H1 (cell line): ENCODE measurements around the gene DBX1. TPM values are rescaled to one million over a fixed set of nuclear protein-coding genes. Genes with fewer than 3 reads are reported as not detected.

ENCODE experiments used
- CTCF ChIA-PET: fragments of 300-600 bp; sonication (Branson Sonifier 250); formaldehyde crosslinking; loops from one replicate; lab custom pipeline; 2021; ENCODE audit not compliant: partially characterized antibody; lab: Charles Lee
- POLR2A ChIA-PET: fragments of 300-600 bp; sonication (Branson Sonifier 250); formaldehyde crosslinking; loops from one replicate; lab custom pipeline; 2021; ENCODE audit warnings: inconsistent platforms; ENCODE audit not compliant: partially characterized antibody; lab: Charles Lee
- DNase-seq, 2 experiments: peaks; one replicate each; pipeline versions ENCODE4 v3.0.0 to v3.0.0-alpha.2; 2010 to 2022; ENCODE audit warnings: low spot score in 2 of 2, low read depth in 1 of 2, mixed read lengths in 1 of 2
- FAIRE-seq: peaks from 2 replicates; lab custom pipeline; 2011; peaks lifted over from hg19 to GRCh38; lab: Jason Lieb, UNC
- H2AFZ ChIP-seq: 2 replicates; pipeline ENCODE4 v1.8.1; 2012; ENCODE audit warnings: low read length, inconsistent platforms
- H2AK5ac ChIP-seq: 2 replicates; pipeline ENCODE4 v1.6.1; 2013; ENCODE audit warnings: low read depth, low read length
- H2BK120ac ChIP-seq: replicated peaks from 2 replicates; pipeline ENCODE3; 2013; ENCODE audit warnings: low read depth, low read length, inconsistent platforms
- H2BK12ac ChIP-seq: 2 replicates; pipeline ENCODE4 v1.6.1; 2013; ENCODE audit warnings: low read depth, low read length
- H2BK15ac ChIP-seq: 2 replicates; pipeline ENCODE4 v1.6.1; 2013; ENCODE audit warnings: low read length
- H2BK20ac ChIP-seq: 2 replicates; pipeline ENCODE4 v1.6.1; 2013; ENCODE audit warnings: low read length
- H2BK5ac ChIP-seq: 2 replicates; pipeline ENCODE4 v1.6.1; 2013; ENCODE audit warnings: low read depth, low read length
- H3K14ac ChIP-seq: 2 replicates; pipeline ENCODE4 v1.6.1; 2013; ENCODE audit warnings: inconsistent platforms; ENCODE audit not compliant: insufficient read length
- H3K18ac ChIP-seq: 2 replicates; pipeline ENCODE4 v1.6.1; 2013; ENCODE audit warnings: low read length; ENCODE audit errors: extremely low read depth
- H3K23ac ChIP-seq: 2 replicates; pipeline ENCODE4 v1.6.1; 2013; ENCODE audit warnings: inconsistent platforms; ENCODE audit not compliant: insufficient read length
- H3K23me2 ChIP-seq: 2 replicates; pipeline ENCODE4 v1.6.1; 2013; ENCODE audit warnings: low read depth, low read length
- H3K27ac ChIP-seq: 2 replicates; pipeline ENCODE4 v1.6.1; 2011; ENCODE audit warnings: low read depth, low read length, inconsistent platforms
- H3K27me3 ChIP-seq, 4 experiments: replicated peaks in 1 of 4; 1 replicate in 1 of 4; 2 replicates in 3 of 4; pipeline versions ENCODE4 v1.6.1 to v1.8.1; 2011 to 2013; ENCODE audit warnings: low read length in 3 of 4, mild to moderate bottlenecking in 3 of 4, inconsistent platforms in 2 of 4, mixed read lengths in 2 of 4, moderate library complexity in 1 of 4; ENCODE audit not compliant: control insufficient read depth in 3 of 4, insufficient read depth in 3 of 4; ENCODE audit errors: extremely low read depth in 1 of 4
- H3K36me3 ChIP-seq, 4 experiments: 2 replicates each; pipeline versions ENCODE4 v1.6.1 to v1.8.1; 2011 to 2013; ENCODE audit warnings: mild to moderate bottlenecking in 4 of 4, low read length in 3 of 4, moderate library complexity in 2 of 4, control low read depth in 1 of 4, inconsistent platforms in 1 of 4; ENCODE audit not compliant: insufficient read depth in 4 of 4, control insufficient read depth in 2 of 4
- H3K4ac ChIP-seq: replicated peaks from 2 replicates; pipeline ENCODE3; 2013; ENCODE audit warnings: low read length, low read depth, mixed read lengths, inconsistent platforms; ENCODE audit not compliant: insufficient read length
- H3K4me1 ChIP-seq, 4 experiments: replicated peaks in 1 of 4; 1 replicate in 1 of 4; 2 replicates in 3 of 4; pipeline versions ENCODE4 v1.6.1 to v1.8.1; 2011 to 2013; ENCODE audit warnings: low read length in 3 of 4, inconsistent platforms in 2 of 4, mixed read lengths in 1 of 4; ENCODE audit not compliant: insufficient read depth in 4 of 4, control insufficient read depth in 3 of 4
- H3K4me2 ChIP-seq, 2 experiments: 2 replicates each; pipeline versions ENCODE4 v1.6.1 to v1.8.1; 2011 to 2013; ENCODE audit warnings: low read depth in 2 of 2, low read length in 2 of 2, control low read depth in 1 of 2, inconsistent platforms in 1 of 2, mild to moderate bottlenecking in 1 of 2; ENCODE audit not compliant: insufficient read depth in 1 of 2
- H3K4me3 ChIP-seq, 4 experiments: fragments of 200-600, 300-600 bp in 1 of 4; sonication (generic), shearing (Covaris generic), sonication (Bioruptor Twin) in 1 of 4; 2 replicates each; pipeline versions ENCODE4 v1.5.1 to v1.8.1; 2011 to 2016; ENCODE audit warnings: low read length in 4 of 4, low read depth in 3 of 4, control low read depth in 2 of 4, inconsistent platforms in 2 of 4, mild to moderate bottlenecking in 2 of 4, mixed read lengths in 1 of 4, moderate library complexity in 1 of 4; ENCODE audit not compliant: insufficient read depth in 2 of 4; ENCODE audit errors: extremely low read depth in 1 of 4
- H3K56ac ChIP-seq: replicated peaks from 2 replicates; pipeline ENCODE3; 2013; ENCODE audit warnings: low read depth, mild to moderate bottlenecking, mixed read lengths, low read length, inconsistent platforms; ENCODE audit not compliant: insufficient read length
- H3K79me1 ChIP-seq: 2 replicates; pipeline ENCODE4 v1.6.1; 2013; ENCODE audit warnings: low read depth, low read length, control low read depth
- H3K79me2 ChIP-seq, 2 experiments: 2 replicates each; pipeline versions ENCODE4 v1.6.1 to v1.8.1; 2012 to 2013; ENCODE audit warnings: low read length in 2 of 2, mild to moderate bottlenecking in 2 of 2, inconsistent platforms in 1 of 2; ENCODE audit not compliant: insufficient read depth in 2 of 2, control insufficient read depth in 1 of 2
- H3K9ac ChIP-seq, 4 experiments: replicated peaks in 1 of 4; 1 replicate in 1 of 4; 2 replicates in 3 of 4; pipeline versions ENCODE4 v1.6.1 to v1.8.1; 2011 to 2013; ENCODE audit warnings: low read depth in 3 of 4, low read length in 3 of 4, control low read depth in 2 of 4, mild to moderate bottlenecking in 2 of 4, moderate library complexity in 2 of 4, inconsistent platforms in 1 of 4; ENCODE audit errors: extremely low read depth in 1 of 4
- H3K9me3 ChIP-seq, 2 experiments: 2 replicates each; pipeline versions ENCODE4 v1.6.1 to v1.8.1; 2012 to 2013; ENCODE audit warnings: mild to moderate bottlenecking in 2 of 2, moderate library complexity in 2 of 2, control low read depth in 1 of 2, inconsistent platforms in 1 of 2, low read depth in 1 of 2, low read length in 1 of 2, mixed read lengths in 1 of 2; ENCODE audit not compliant: insufficient read depth in 2 of 2
- H4K20me1 ChIP-seq, 2 experiments: replicated peaks in 1 of 2; 2 replicates each; pipeline versions ENCODE3 to v1.8.1; 2011 to 2013; ENCODE audit warnings: inconsistent platforms in 2 of 2, low read length in 2 of 2, mild to moderate bottlenecking in 1 of 2; ENCODE audit not compliant: insufficient read depth in 2 of 2, control insufficient read depth in 1 of 2
- H4K5ac ChIP-seq: 2 replicates; pipeline ENCODE4 v1.6.1; 2013; ENCODE audit warnings: low read length, low read depth, mixed read lengths, inconsistent platforms; ENCODE audit not compliant: insufficient read length
- H4K8ac ChIP-seq: 2 replicates; pipeline ENCODE4 v1.8.0; 2013; ENCODE audit warnings: mild to moderate bottlenecking, moderate library complexity, low read length, inconsistent platforms; ENCODE audit not compliant: insufficient read depth; ENCODE audit errors: extremely low read depth
- H4K91ac ChIP-seq: replicated peaks from 2 replicates; pipeline ENCODE3; 2013; ENCODE audit warnings: low read length, mixed read lengths, inconsistent platforms; ENCODE audit not compliant: insufficient read length
- ATF2 ChIP-seq: IDR thresholded peaks from 2 replicates; pipeline ENCODE4 v1.6.1; 2012; ENCODE audit warnings: low read length, inconsistent platforms
- CBX5 ChIP-seq: fragments of 300-800, 300-1000 bp; sonication (generic); IDR thresholded peaks from 2 replicates; pipeline ENCODE4 v1.7.1; 2016; ENCODE audit warnings: antibody characterized with exemption, low read length, low read depth
- POLR2A ChIP-seq, 2 experiments: IDR thresholded peaks; 1 replicate in 1 of 2; 2 replicates in 1 of 2; pipeline ENCODE4 v1.6.1; 2011; ENCODE audit warnings: low read depth in 2 of 2, low read length in 2 of 2, mild to moderate bottlenecking in 2 of 2; ENCODE audit errors: control extremely low read depth in 1 of 2
- WGBS, 2 experiments: shearing (Covaris generic) in 1 of 2; methylation state at CpG; one replicate each; pipeline versions ENCODE4 v1.1.6 to v1.1.7; 2013 to 2015; ENCODE audit warnings: low lambda C conversion rate in 2 of 2, mixed read lengths in 2 of 2, inconsistent platforms in 1 of 2, low coverage in 1 of 2, missing lambda C conversion rate in 1 of 2; ENCODE audit not compliant: insufficient replicate concordance in 2 of 2, insufficient coverage in 1 of 2, insufficient read length in 1 of 2; ENCODE audit errors: extremely low coverage in 1 of 2, missing lambda C conversion rate in 1 of 2; 5-methylcytosine and 5-hydroxymethylcytosine counted together
- polyA plus RNA-seq, 7 experiments: library from polyadenylated mRNA; depleted of rRNA in 3 of 7; stranded (reverse) in 5 of 7; unstranded in 2 of 7; fragments of >200 nt in 5 of 7; fragments of 200-250 nt in 2 of 7; gene quantifications; 1 replicate in 5 of 7; 2 replicates in 1 of 7; 4 replicates in 1 of 7; pipeline versions ENCODE4 v1.2.1 to v1.2.3, GENCODE V29; 2011 to 2013; ENCODE audit warnings: missing spikeins in 2 of 7, mixed read lengths in 2 of 7
- total RNA-seq: library from RNA; stranded (reverse); fragmentation: NEBNext Ultra II Directional; extraction: Animal tissue kit (Norgen Biotek cat#: 25700); gene quantifications from 2 replicates; pipeline ENCODE4 v1.2.1, GENCODE V29; 2021

DBX1 gene
- total and polyA plus RNA-seq, 2 of the 8 experiments (the other 6 are each of a cell fraction or from before 2014, with no cell fraction given), result not detected

GRCh38 chr11:20114588-20114987 lies 45.7 kb downstream of the DBX1 start:
- Histone ChIP-seq H4K8ac (no peak overlapping the region; the same call in 1 of the 2 replicates), H3K79me1 (no peaks in the 10 kb centered on the region; the same call in 1 of the 2 replicates), H3K9me3 (no peaks in the 10 kb centered on the region), H3K4me3 (no peak overlapping the region), H2BK5ac (no peak overlapping the region), H2AK5ac (no peak overlapping the region), H2BK12ac (no peak overlapping the region), H3K4ac (no peak overlapping the region), H3K23ac (no peak overlapping the region), H3K27me3 (no peaks in the 10 kb centered on the region), H3K36me3 (peaks cover 16 to 61% (median 55%) of the 10 kb centered on the region in 4 experiments), H2BK20ac (no peak overlapping the region), H3K27ac (no peak overlapping the region), H3K56ac (no peak overlapping the region), H3K79me2 (no peaks in the 10 kb centered on the region), H2AFZ (no peak overlapping the region), H4K5ac (no peak overlapping the region), H4K20me1 (peaks cover 3 to 7% of the 10 kb centered on the region in 2 experiments), H3K23me2 (no peaks in the 10 kb centered on the region), H3K9ac (no peak overlapping the region), H3K4me2 (no peak overlapping the region), H2BK120ac (no peak overlapping the region), H3K4me1 (no peaks in the 10 kb centered on the region), H3K18ac (no peak overlapping the region), H3K14ac (no peak overlapping the region), H2BK15ac (no peak overlapping the region), H4K91ac (no peak overlapping the region)
- DNase-seq, result no peak
- FAIRE-seq, result no peak
- no peak for TF ChIP-seq POLR2A (IDR thresholded peaks at IDR 0.05; ENCODE audit: control extremely low read depth in 1 of 2, low read depth in 2 of 2, low read length in 2 of 2)
- no peak for TF ChIP-seq ATF2
- no peak for TF ChIP-seq CBX5
- WGBS, 2 experiments, result 97% methylated on average over 10 of the region's 10 CpGs; no CpG with 5 or more reads in 1 of the 2 experiments
- ChIA-PET CTCF (interaction anchor here (1.0 to 5.4 kb wide), 5 partner anchors 14 to 239 kb away, joined by 3 to 24 read pairs (median 14); no protein-coding TSS in a partner anchor), POLR2A (interaction anchor here (0.6 kb wide), 1 partner anchor 161 kb away, joined by 4 read pairs; no protein-coding TSS in a partner anchor)
